Fibroblast of lung (primary cell): ENCODE measurements around the gene DCBLD2.

ENCODE experiments used
- CTCF ChIP-seq, 2 donors: IDR thresholded peaks in 1 of 2; conservative IDR thresholded peaks in 1 of 2; 1 replicate in 1 of 2; 2 replicates in 1 of 2; pipeline ENCODE4 v1.5.1; 2011 to 2012; ENCODE audit warnings: low read length in 2 of 2, control low read depth in 1 of 2, inconsistent platforms in 1 of 2, low read depth in 1 of 2, mild to moderate bottlenecking in 1 of 2
- EZH2 ChIP-seq: IDR thresholded peaks from 2 replicates; pipeline ENCODE4 v1.5.1; 2012; ENCODE audit warnings: low read length, control low read depth, mild to moderate bottlenecking; ENCODE audit errors: missing control alignments

GRCh38 chr3:98769448-98769847 is 132.0 kb downstream of the DCBLD2 start:
- no peak for TF ChIP-seq CTCF (conservative IDR thresholded peaks at IDR 0.05 in 1 of 2, IDR thresholded peaks at IDR 0.05 in 1 of 2; ENCODE audit: low read depth in 1 of 2, low read length in 2 of 2)
- no peak for TF ChIP-seq EZH2
